Activated naive CD8-positive, alpha-beta T cell (primary cell): ENCODE measurements around the gene MAGED4B.
"Not testable (repeated sequence)": the region's sequence is repeated elsewhere in the genome, so short reads cannot be mapped to it uniquely, and the experiment has no call there.

Experiments used
- H3K27ac Mint-ChIP-seq: one replicate; pipeline ENCODE4 v1.8.0; 2021; ENCODE audit warnings: mixed read lengths
- H3K27me3 Mint-ChIP-seq: one replicate; pipeline ENCODE4 v1.8.0; 2021; ENCODE audit warnings: mixed read lengths
- H3K36me3 Mint-ChIP-seq: one replicate; pipeline ENCODE4 v1.8.0; 2021; ENCODE audit warnings: mixed read lengths
- H3K4me1 Mint-ChIP-seq: one replicate; pipeline ENCODE4 v1.8.0; 2021; ENCODE audit warnings: low read depth, mixed read lengths
- H3K4me3 Mint-ChIP-seq: one replicate; pipeline ENCODE4 v1.8.0; 2021; ENCODE audit warnings: mild to moderate bottlenecking, mixed read lengths
- H3K9me3 Mint-ChIP-seq: one replicate; pipeline ENCODE4 v1.8.0; 2021; ENCODE audit warnings: low read depth, mixed read lengths

The MAGED4B gene

DNA sequence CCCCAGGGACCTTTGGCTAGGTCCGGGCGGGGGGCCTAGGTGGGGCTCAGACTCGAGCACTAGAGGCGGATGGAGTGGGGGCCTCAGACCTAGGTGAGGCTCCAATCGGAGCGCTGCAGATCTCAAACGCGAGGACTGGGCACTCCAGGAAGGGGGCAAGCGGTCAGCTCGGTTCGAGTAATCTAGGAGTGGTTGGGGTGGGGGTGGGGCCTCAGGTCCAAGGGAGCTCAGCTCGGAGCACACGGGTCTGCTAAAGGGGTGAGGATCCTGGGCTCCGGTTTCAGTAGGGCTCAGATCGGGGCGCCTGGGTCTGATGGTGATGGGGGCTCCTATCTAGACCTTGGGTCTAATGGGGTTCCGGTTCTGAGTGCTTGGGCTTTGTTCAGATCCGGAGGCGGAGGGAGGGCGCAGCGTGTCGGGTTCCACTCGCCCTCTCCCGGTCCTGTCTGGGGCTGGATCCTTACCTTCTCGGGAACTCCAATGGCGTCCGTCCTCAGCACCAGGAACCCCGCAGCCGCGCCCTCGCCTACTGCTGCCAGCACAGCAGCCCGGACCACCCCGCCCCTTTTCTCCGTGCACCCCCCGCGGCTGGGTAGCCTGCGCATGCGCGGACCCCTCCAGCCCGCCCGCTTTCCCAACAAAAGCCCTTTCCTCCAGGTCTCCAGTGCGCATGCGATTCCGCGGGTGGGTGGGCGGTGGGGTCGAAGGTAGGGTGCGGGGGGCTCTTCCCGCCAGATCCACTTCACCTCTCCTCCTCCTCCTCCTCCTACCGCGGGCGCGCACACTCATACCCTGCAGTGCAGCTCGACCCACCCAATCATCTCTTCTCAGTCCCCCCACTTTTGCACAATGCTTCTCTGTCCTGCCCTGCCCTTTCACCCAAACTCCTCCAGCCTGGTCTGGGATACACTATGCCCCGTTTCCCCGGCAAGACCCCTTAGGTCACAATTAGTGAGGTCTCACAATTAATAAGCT lies at the start of gene MAGED4B:
Gene MAGED4B, minus strand, starts transcription at position 518 of the 975 bp plus-strand sequence. CDS start 1,011 bp downstream, outside the sequence.
- H3K9me3 Mint-ChIP-seq, H3K27ac Mint-ChIP-seq, H3K4me1 Mint-ChIP-seq, H3K27me3 Mint-ChIP-seq, H3K4me3 Mint-ChIP-seq, H3K36me3 Mint-ChIP-seq: not testable (repeated sequence)

DNA sequence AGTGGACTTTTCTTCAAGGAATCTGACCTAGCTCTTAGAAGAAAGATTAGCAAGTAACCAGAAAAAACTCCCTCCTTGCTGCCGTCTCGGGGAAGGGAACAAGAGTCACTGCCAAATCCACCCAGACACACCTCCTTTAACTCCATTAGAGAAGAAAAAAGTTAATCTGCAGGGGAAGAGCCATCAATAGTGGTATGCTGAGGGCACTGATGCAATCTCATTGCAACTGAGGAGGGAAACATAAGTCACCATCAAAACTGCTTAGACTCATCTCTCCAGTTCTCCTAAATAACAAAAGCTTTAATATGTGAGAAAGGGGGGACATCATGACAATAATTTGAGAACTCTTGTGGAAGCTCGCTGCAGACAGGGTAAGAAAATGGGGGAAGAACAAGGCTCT lies 49.3 kb upstream of the MAGED4B start:
- Mint-ChIP-seq H3K4me3 (no peak overlapping the region), H3K4me1 (no peaks in the 10 kb centered on the region), H3K36me3 (no peaks in the 10 kb centered on the region), H3K27ac (no peak overlapping the region), H3K9me3 (no peaks in the 10 kb centered on the region), H3K27me3 (no peaks in the 10 kb centered on the region)

GRCh38 chrX:52082578-52082977 lies 13.6 kb upstream of the MAGED4B start:
- no peak overlapping the region for H3K27ac Mint-ChIP-seq
- H3K4me3 Mint-ChIP-seq = no peak overlapping the region
- H3K36me3 Mint-ChIP-seq = no peaks in the 10 kb centered on the region
- no peaks in the 10 kb centered on the region for H3K9me3 Mint-ChIP-seq
- H3K27me3 Mint-ChIP-seq = no peaks in the 10 kb centered on the region
- peaks cover 4% of the 10 kb centered on the region for H3K4me1 Mint-ChIP-seq

GRCh38 chrX:52078131-52078530 lies 9.1 kb upstream of the MAGED4B start:
- no peaks in the 10 kb centered on the region for H3K36me3 Mint-ChIP-seq
- no peaks in the 10 kb centered on the region for H3K27me3 Mint-ChIP-seq

GRCh38 chrX:52042288-52042687 lies 26.7 kb downstream of the MAGED4B start:
- not testable (repeated sequence) for H3K36me3 Mint-ChIP-seq, H3K9me3 Mint-ChIP-seq, H3K27ac Mint-ChIP-seq, H3K27me3 Mint-ChIP-seq, H3K4me3 Mint-ChIP-seq, H3K4me1 Mint-ChIP-seq

More at GRCh38 chrX:52078131-52078530, 9.1 kb upstream of the MAGED4B start:
- Mint-ChIP-seq H3K9me3 (no peaks in the 10 kb centered on the region), H3K4me3 (no peak overlapping the region), H3K27ac (no peak overlapping the region), H3K4me1 (peaks cover 2% of the 10 kb centered on the region)

- H3K36me3 Mint-ChIP-seq = no peaks in the 10 kb centered on the region
- H3K27ac Mint-ChIP-seq = no peak overlapping the region
- no peaks in the 10 kb centered on the region for H3K9me3 Mint-ChIP-seq
- no peak overlapping the region for H3K4me3 Mint-ChIP-seq
- no peaks in the 10 kb centered on the region for H3K4me1 Mint-ChIP-seq
- no peaks in the 10 kb centered on the region for H3K27me3 Mint-ChIP-seq
Observed at GRCh38 chrX:52034211-52034610, 34.8 kb downstream of the MAGED4B start.

DNA sequence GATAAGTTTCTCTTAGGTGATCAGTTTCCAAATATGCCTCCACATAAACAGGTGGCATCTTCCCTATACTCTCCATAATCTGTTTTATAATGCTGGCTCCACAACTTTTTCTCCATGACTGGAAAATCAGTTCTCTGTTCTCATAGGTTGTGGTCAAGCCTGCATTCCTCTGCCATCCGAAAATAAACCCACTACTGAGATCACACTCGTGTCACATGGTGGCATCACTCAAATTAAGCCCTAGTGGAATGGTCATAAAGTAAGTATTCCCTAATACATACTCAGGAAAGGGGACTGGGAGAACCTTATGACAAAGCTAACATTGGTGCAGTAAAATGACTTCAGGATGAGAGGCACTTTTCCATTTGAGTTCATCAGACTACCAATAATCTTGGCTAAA lies 37.6 kb downstream of the MAGED4B start:
- Mint-ChIP-seq H3K4me1 (no peaks in the 10 kb centered on the region), H3K4me3 (no peak overlapping the region), H3K27ac (no peak overlapping the region), H3K27me3 (peaks cover 2% of the 10 kb centered on the region), H3K9me3 (no peaks in the 10 kb centered on the region), H3K36me3 (no peaks in the 10 kb centered on the region)

DNA sequence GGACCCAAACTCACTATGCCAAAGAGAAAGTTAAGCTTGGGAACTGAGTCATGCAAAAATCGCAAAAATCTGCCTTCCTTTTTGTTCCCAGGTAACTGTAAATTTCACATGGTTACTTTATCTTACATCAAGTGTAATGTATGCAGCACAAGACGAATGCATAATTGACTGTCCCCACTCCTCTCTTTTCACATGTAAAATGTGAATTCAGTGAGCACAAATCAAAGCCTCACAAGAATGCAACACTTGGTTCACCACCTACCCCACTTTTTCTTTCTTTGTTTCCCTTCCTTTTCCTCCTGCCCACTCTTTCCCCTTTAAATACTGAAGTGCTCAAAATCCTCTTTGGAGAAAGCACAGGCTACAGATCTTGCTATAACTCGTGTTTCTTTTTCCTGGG lies 53.2 kb downstream of the MAGED4B start:
- no peaks in the 10 kb centered on the region for H3K36me3 Mint-ChIP-seq
- no peak overlapping the region for H3K27ac Mint-ChIP-seq
- H3K9me3 Mint-ChIP-seq = no peaks in the 10 kb centered on the region
- no peaks in the 10 kb centered on the region for H3K27me3 Mint-ChIP-seq
- H3K4me1 Mint-ChIP-seq = no peaks in the 10 kb centered on the region
- no peak overlapping the region for H3K4me3 Mint-ChIP-seq
